Lower leg skin (tissue), 4 donors: ENCODE measurements around the gene TPO. TPM values are rescaled to one million over a fixed set of nuclear protein-coding genes. Genes with fewer than 3 reads are reported as not detected.
A peak's percentile ranks its signal among the peaks of the same experiment; 100 is the strongest.

Experiments
- DNase-seq, 2 donors: peaks; one replicate each; pipeline ENCODE4 v3.0.0-alpha.2; 2019; ENCODE audit warnings: low spot score in 2 of 2
- H3K4me3 ChIP-seq: fragments of 200-600 bp; sonication (generic); 2 replicates; pipeline ENCODE4 v1.5.1; 2017; ENCODE audit warnings: mild to moderate bottlenecking, low read depth; ENCODE audit not compliant: poor library complexity, severe bottlenecking
- POLR2A ChIP-seq, 2 donors: fragments of 450-650 bp; IDR thresholded peaks; one replicate each; pipeline ENCODE4 v1.6.1; 2016 to 2017; ENCODE audit warnings: antibody characterized with exemption in 2 of 2, mild to moderate bottlenecking in 1 of 2, moderate library complexity in 1 of 2
- WGBS, 2 donors: methylation state at CpG; one replicate each; pipeline ENCODE4 v1.1.5; 2018; 5-methylcytosine and 5-hydroxymethylcytosine counted together
- intact Hi-C: fragments of 100-400 bp; cut with DNase I; formaldehyde crosslinking; loops from one replicate; pipeline ENCODE4 v1.15.0; 2023; ENCODE audit warnings: low total_unique reads
- total RNA-seq, 4 donors: library from RNA; depleted of rRNA; stranded (reverse); fragments of >200 nt; gene quantifications; one replicate each; pipeline ENCODE4 v1.1.0, GENCODE V29; 2016
- TF ChIP-seq, protein P1 (sequence below), 3 donors: fragments of 450-650 bp; IDR thresholded peaks; one replicate each; pipeline ENCODE4 v1.5.1; 2016; ENCODE audit warnings: antibody characterized with exemption in 3 of 3, mild to moderate bottlenecking in 3 of 3, moderate library complexity in 2 of 3

The TPO gene
- total RNA-seq, 4 donors from 2014 or later = 0.64 to 5.9 (median 2.2) TPM

DNA sequence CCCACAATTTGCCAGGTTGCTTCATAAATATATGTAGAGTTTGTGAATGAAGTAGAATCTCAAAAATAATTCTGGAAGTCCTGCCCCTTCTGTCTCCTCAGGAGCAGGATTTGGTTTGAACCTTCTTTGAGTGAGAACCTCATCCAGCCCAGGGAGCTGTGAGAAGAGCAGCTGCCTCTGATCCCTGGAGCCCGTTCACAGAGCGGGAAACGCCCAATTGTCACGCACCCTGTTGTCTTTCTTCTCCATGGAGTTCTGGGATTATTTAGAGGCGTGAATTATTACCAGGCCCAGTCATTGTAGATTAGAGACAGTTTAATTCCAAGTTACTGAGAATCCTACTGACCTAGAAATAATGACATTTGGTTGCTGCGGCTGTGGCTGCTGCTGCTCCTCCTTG lies 66.1 kb downstream of the TPO start:
- TF ChIP-seq, protein P1, sequence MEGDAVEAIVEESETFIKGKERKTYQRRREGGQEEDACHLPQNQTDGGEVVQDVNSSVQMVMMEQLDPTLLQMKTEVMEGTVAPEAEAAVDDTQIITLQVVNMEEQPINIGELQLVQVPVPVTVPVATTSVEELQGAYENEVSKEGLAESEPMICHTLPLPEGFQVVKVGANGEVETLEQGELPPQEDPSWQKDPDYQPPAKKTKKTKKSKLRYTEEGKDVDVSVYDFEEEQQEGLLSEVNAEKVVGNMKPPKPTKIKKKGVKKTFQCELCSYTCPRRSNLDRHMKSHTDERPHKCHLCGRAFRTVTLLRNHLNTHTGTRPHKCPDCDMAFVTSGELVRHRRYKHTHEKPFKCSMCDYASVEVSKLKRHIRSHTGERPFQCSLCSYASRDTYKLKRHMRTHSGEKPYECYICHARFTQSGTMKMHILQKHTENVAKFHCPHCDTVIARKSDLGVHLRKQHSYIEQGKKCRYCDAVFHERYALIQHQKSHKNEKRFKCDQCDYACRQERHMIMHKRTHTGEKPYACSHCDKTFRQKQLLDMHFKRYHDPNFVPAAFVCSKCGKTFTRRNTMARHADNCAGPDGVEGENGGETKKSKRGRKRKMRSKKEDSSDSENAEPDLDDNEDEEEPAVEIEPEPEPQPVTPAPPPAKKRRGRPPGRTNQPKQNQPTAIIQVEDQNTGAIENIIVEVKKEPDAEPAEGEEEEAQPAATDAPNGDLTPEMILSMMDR (IDR thresholded peaks at IDR 0.05) = no peak
- TF ChIP-seq POLR2A (IDR thresholded peaks at IDR 0.05) = no peak
- WGBS, 2 donors = 58 to 84% methylated on average over 6 of the region's 6 CpGs
- DNase-seq = no peak
- H3K4me3 ChIP-seq = no peak overlapping the region
- intact Hi-C loops = no loop called here

DNA sequence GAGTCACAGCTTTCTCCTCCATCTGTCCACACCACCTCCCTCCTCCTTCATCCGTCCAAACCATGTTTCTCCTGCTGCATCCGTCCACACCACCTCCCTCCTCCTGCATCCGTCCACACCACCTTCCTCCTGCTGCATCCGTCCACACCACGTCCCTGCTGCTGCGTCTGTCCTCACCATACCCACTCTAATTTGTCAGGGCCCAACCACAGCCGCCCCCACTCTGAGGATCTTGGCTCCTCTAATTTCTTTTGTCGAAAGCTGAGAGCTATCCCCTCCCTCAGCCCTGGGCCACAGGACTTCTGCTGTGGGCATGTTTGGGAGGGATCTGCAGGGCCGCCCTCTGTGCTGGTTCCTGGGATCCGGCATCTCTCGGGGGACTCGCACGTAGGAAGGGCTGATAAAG lies 67.4 kb downstream of the TPO start:
- H3K4me3 ChIP-seq = no peak overlapping the region
- DNase-seq = peak in 1 of 2 donors; percentile 74
- TF ChIP-seq, protein P1 (IDR thresholded peaks at IDR 0.05) = no peak
- intact Hi-C loops = no loop called here
- 86 to 87% methylated on average over 13 of the region's 13 CpGs for WGBS, 2 donors

DNA sequence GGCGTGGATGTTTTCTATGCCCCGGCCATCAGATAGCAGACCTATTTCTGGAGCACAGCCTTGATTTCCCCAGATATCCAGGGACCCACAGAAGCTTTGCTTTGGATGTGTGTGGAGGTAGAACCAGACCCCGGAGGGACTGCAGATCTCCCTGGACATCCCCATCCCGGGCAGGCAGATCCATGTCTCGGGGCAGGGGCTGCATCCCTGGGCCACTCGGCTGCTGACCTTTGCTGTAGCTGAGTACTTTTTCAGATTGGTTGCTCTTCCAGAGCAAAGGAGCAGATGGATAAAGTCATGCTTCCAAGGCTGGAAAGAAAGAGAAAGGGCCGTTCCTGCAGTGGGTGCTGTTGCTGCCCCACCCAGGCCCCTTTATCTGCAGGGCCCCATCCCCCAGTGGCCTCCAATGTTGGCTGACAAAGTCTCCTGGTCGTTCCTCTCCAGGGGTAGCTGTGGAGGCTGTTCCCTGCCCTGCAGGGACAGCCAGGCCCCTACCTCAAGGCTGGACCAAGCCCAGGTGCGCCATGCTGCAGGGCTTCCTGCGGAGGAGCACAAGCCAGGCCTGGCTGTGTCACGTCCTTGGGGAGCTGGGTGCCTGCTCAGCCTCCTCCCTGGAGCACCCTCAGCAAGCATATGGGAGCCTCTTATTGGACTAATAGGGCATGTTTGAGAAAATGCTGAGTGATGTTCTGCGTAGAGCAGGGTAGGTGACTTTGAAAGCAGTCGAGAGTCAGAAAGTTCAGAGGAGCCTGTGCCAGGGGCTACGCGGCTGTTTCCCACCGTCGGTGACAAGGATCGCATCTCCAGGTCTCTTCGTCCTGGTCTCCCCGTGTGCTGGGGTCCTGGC lies 68.4 kb downstream of the TPO start:
- no peak for TF ChIP-seq POLR2A (IDR thresholded peaks at IDR 0.05)
- TF ChIP-seq, protein P1 (IDR thresholded peaks at IDR 0.05) = no peak
- intact Hi-C loops = no loop called here
- H3K4me3 ChIP-seq = no peak overlapping the region
- 90 to 91% methylated on average over 20 of the region's 20 CpGs for WGBS, 2 donors
- peak in 1 of 2 donors; percentile 69 for DNase-seq

DNA sequence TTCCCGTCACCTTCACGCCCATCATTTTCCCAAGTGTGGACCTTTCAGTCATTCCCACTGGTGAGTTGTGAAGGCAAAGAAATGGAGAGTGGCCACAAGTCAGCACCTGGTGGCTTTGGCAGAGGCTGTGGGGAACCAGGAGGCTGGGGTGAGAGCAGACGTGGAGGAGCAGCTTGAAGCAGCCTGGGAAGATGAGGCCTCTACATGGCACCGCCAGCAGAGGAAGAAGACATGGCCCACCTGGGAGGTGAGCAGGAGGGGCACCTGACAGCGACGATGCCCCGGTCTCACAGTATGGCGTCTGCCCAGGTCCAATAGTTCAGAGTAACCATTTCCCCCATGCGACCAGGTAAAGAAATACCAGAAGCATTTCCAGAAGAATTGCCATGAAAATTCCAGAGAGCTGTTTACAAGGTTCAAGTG lies 69.0 kb downstream of the TPO start:
- intact Hi-C loops = no loop called here
- peak in 1 of 2 donors; percentile 64 for DNase-seq

DNA sequence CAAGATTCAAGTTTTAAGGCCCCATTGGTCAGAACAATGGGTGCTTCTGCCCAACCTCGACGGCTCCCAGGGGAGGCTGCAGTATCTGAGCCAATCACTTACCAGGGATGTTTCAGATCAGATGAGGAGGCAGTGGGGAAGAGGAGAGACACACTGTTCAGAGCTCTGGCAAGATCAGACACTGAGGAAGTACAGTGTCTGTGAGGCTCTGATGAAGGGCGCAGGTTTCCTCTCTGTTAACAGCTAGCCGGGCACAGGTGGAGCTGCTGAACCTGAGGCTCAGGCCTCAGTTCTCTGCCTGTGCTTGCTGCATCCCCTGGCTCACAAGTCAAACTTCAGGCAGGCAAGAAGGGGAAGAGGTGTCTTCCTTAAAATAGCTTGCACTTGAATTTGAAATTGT lies 69.7 kb downstream of the TPO start:
- 93 to 97% methylated on average over 4 of the region's 4 CpGs for WGBS, 2 donors
- TF ChIP-seq, protein P1 (IDR thresholded peaks at IDR 0.05) = no peak
- TF ChIP-seq POLR2A (IDR thresholded peaks at IDR 0.05) = no peak
- intact Hi-C loops = no loop called here
- peak in 1 of 2 donors; percentile 53 for DNase-seq
- H3K4me3 ChIP-seq = no peak overlapping the region

More for the DNA sequence above, 69.0 kb downstream of the TPO start:
- WGBS, 2 donors = 89 to 94% methylated on average over 9 of the region's 9 CpGs
- no peak overlapping the region for H3K4me3 ChIP-seq
- TF ChIP-seq, protein P1 (IDR thresholded peaks at IDR 0.05) = no peak
- TF ChIP-seq POLR2A (IDR thresholded peaks at IDR 0.05) = no peak
